COR-L47 (cell line): ENCODE data around the gene FEZ2.

ENCODE experiments used
- DNase-seq: peaks from one replicate; lab custom pipeline; 2025; lab: John Stamatoyannopoulos, UW

FEZ2 gene

DNA sequence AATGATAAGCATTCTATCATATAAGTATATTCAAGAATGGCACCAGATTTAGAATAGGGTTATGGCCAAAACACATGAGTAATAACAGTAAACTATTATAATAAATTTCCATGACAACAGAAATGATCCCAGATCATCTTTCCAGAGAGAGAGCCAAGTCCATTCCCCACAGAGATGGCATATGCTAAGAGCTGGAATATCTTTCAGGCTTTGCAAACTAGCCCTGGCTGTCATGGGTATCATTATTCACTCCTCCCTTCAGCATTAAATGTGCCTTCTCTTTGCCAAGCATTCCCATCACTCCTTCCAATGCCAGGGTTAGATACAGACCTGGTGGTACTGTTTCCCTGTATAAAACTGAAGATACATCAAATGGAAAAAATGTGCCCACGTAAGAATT, 10.9 kb downstream of the FEZ2 start:
- DNase-seq, result no peak

DNA sequence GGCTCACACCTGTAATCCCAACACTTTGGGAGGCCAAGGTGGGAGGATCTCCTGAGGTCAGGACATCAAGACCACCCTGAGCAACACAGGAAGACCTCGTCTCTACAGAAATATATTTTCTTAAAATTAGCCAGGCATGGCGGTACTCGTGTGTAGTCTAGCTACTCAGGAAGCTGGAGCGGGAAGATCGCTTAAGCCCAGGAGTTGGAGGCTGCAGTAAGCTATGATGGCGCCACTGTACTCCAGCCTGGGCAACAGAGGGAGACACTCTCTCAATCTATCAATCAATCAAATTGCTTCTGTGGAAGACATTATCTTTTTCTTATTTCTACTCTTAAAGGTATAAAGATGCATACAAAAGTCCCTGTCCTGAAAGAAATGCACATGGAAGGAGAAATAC, 11.3 kb downstream of the FEZ2 start:
- DNase-seq, result no peak

DNA sequence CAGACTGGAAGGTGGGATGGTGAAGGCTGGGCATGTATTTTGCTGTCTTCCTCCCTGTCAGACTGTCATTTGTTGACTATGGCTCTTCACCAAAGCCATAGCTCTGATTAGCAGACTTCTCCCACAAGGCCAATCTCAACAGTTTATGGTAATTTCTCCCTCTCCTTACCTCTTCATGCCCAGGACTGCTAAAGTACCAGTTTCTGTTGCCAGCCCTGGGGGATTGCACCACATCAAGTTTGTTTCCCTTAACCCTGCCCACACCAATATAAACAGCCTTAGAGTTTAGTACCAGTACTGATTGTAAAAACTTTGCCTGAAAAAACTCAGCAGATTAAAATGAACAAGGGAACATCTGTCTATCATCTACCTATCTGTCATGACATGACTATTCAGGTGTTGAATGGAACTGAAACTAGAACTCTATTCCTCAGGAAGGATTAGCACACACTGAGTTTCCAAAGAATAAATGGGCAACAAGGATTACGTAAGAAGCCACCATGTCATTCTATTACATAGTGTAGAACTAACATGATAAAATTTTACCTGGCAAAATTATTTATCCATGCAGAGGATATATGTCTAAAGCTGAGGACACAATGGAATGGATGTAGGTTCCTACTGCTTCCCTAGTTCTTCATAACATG, 13.7 kb downstream of the FEZ2 start:
- no peak for DNase-seq

DNA sequence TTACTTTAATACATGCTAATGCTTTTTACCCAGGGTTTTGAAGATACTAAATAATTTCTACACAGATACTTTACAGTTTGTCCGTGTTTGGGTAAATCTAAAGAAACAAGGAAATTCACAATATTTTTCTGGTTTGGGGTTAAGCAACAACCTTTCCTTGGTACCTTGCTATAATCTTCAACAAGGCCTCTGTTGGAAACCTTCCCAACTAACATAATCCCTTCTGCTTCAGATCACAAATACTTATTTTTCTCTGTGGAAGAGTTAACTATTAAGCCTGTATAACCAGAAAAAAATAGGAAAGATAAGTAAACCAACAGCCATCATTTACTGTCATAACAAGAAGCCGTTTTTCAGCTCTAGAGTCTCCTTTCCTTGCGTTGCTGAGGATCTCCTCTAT, 15.0 kb downstream of the FEZ2 start:
- DNase-seq, result no peak

DNA sequence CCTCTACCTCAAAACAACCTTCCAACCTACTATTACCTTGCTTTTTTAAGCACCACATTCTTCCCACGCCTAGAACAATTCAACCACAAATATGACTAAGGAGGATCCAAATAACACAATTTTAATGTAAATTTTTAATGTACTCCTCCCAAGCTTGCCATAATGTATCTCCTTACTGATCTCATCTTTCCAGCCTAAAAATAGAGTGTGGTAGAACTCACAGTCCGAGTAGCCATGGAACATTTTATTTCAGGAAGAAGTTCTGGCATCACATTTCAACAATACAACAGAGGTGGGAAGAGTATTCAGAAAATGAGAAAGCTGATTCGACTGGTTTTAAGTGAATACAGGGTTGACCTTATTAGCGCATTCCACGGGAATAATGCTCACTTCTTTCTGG, 15.4 kb downstream of the FEZ2 start:
- no peak for DNase-seq

DNA sequence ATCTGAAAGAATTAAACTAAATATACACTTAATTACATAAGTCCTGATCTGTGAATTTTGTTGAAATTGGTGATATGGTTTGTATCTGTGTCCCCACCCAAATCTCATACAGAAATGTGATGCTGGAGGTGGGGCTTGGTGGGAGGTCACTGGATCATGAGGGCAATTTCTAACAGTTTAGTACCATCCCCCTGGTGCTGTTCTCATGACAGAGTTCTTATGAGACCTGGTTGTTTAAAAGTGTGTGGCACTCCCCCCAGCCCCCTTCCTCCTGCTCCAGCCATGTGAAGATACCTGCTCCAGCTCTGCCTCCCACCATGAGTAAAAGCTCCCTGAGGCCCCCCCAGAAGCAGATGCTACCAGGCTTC, 18.7 kb downstream of the FEZ2 start:
- no peak for DNase-seq

DNA sequence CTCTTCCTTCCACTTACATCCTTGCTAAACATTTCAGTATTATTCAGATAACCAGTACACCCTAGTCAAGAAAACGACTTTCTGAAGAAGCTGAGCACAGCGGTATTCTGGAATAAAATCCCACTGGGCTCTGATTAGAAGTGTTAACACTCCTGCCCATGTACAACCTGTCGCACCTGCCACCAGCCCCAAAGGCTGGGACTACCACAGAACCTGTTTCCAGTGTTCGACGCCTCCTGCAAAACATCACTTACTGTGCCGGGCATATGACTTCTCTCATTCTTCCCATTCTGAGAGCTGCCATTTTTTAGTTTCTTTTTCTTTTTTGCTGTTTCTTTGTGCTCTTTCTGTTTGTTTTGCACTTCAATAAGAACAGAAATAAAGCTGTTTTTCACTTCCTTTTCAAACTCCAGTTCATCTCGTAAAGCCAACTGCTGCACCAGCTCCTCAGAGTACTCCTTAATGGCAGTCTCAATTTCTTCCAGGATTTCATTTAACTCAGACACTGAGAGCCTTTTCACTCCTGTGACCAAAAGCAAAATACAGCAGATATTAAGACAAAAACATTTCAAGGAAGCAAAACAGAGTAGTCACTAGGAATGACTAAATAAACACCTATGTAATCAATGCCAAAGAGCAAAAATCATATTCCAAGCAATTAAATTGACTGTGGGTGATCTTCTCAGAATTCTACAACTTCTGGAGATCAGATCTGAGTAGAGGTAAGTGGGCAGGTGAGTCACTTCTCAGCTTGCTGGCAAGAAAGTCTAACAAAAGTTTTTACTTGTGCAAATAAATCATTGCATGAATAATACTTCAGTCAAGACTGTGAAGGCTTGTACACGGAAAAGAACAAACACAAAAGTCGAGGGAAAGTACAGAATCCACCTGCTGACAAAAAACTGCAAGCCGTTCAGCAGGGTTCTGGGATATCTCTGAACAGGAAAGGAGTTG, 19.3 kb downstream of the FEZ2 start:
- no peak for DNase-seq

DNA sequence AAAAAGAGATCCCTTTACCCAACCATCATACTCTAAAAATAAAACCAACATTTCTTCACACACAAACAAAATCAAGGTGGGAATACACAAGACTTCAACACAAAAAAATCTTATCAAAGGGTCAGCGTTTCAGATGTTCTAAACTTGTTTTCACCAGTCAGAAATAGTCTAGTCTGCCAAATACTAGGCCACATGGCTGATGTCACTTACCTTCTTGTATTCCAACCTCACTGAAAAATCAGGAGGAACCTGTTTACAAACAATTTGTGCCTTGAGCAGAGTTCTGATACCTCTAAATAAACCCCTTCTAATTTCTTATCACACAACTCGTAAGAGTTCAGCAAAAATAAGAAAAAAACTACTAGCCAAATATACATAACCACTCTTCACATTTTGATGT, 20.1 kb downstream of the FEZ2 start:
- no peak for DNase-seq

DNA sequence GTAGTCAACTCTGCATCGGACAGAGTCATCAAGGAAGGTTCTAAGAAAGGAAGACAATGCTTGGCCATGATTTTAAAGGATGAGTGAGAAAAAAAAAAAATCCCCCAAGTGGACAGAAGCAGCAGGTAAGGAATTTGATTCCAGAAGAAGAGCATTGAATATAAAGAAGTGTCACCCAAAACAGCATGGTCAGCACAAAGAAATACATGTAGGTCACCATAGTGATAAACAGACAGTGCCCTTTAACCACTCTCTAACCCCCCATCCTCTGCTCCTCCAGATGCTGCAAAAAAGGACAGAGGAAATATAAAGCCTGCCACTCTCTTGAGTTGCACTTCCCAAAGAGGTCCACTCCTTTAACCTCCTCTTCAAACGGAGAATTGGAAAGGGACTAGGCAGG, 23.4 kb downstream of the FEZ2 start:
- DNase-seq, result no peak

DNA sequence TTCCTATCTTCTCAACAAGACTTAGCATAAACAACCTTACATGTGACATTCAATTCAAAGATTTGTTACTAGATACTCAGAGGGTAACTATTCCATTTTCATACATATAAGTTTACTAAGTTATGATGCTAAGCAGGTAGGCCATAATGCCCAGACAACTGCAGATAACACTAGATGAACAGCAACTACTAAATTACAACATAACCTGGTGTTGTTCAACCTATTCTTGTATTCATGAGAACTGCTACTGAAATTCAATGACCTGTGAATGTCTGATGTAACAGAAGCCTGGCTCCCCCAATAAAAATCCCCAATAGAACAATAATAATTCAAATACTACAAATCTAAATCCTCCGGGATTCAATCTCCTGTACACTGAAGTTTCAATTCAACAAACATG, 24.8 kb downstream of the FEZ2 start:
- DNase-seq, result no peak

DNA sequence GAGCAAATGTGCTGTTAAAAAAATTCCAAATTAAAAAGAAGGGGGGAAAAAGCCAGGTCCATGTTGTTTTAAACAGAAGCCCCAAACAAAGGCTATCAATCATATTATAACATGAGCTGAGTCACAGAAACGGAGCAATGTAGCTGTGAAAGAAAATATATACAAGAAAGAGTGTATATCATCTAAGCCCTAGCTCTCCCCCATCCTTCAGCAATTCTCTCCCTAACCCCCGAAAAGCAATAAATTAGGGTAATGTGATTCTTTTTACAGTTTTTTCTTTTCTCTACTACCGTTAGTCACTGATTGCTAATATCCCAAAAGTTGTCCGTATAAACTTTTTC, 25.3 kb downstream of the FEZ2 start:
- no peak for DNase-seq

DNA sequence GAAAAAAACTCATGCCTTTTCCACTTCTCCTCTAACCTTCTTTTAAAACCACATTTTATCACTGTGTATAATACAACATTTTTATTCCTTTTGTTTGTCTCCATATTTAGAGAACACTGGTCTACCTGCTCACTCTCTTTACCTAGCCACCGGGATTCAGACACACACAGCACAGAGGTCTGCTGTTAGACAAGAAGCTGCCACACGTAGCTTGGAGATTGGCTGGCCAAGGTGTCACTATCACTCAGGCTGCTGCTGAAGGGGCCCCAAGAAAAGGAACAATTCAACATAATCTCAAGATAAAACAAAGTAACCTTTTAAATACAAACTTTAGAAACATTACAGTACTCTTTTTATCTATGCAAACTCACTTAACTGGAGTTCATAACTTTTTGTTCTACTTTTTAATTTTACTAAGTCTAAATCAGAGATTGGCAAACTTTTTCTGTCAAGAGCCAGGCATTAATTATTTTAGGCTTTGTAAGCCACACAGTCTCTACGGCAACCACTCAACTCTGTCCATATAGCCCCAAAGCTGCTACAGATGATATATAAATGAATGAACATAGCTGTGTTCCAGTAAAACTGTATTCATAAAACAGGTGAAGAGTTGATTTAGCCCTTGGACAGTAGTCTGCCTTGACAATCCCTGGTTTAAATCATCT, 25.8 kb downstream of the FEZ2 start:
- DNase-seq, result no peak

DNA sequence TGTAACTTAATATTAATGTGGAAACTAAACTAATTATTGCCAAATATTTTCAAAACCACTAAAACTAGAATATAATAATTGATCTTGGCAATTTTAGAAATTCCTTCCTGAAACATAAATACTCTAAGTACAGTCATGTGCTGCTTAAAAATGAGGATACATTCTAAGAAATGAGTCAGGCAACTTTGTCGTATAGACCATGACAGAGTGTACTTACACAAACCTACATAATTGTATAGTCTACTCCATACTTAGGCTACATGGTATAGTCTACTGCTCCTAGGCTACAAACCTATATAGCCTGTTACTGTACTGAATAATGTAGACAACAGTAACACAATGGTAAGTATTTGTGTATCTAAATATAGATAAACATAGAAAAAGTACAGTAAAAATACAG, 27.6 kb downstream of the FEZ2 start:
- DNase-seq, result no peak

DNA sequence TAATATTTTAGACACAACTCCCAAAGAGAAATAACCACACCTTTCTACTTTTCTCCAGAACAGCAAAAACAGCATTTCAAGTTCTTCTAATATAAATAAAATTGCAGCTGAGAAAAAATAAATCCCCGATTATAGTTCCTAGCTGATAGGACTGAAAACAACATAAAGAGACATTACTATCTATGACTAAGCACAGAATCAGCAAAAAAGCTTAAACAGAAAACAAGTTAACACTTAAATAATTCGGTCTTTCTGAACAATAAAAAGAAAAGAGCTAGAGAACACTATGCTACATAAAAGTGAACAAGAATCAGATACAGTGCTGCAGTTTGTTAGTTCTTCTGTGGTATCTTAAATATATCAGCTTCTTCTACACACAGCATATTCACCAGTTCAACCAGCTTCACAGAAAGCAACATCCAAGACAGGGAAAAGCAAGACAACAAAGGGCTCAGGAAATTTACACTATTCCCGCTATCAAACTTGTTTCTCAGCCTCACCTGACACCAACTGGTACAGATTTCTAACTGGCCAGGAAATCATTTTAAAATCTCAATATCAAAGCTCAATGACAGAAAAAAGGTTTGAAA, 28.6 kb downstream of the FEZ2 start:
- no peak for DNase-seq

DNA sequence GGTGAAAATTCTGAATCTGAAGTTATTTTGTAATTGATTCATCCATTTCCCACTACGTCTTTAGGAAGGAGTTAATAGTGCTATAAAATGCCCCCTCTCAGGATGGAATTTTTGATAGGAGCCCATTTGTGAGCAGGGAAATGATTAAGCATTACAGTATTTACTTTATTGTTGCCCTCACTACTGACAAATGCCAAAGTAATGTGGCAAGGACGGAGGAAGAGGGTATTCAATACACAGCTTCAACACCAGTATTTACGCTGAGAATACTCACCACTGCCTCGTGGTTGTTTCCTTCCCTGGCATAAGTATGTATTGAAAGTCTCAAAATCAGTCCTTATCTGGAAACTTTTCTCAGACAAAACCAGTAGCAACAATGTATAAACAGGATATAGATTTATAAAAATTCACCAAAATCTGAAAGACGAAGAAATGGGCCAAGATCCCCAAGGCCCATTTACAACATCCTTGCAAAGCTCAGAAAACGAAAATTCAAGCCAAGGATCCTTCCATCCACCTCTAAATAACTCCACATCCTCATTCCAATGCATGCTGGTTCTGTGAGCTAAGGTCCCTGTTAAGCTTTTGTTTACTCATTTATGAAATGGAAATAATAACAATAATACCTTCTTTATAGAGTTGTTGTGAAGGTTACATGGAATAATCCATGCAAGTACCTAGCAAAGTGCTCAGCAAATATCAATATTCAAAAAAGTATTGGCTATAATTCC, 29.3 kb downstream of the FEZ2 start:
- no peak for DNase-seq

DNA sequence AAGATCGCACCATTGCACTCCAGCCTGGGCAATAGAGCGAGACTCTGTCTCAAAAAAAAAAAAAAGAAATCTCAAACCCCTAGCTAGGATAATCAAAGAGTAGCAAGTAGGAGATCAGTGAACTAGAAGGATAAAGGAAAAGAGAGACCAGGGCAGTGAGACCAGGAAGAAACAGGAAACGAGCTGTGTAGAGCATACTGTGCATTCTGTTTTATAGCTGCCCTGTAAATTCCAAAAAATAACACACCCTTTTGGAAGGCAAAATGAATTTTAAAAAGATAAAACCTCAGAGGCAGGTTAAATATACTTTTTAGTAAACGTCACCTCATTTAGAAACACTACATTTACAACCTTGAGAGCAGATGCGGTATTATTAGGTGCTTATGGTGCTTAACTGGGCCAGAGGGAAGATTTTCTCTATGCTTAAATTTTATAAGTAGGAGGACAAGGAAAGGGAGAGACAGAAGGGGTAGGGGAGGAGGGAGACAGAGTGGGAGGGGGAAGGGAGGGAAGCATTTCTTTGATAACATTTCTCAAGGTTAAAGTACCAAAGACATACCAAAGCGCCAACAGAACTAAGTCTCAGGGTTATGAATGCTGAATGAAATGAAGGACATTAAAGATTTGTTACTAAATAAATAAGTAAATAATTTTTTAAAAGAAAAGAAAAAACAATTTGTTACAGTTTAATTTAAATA, 30.1 kb downstream of the FEZ2 start:
- DNase-seq, result no peak

DNA sequence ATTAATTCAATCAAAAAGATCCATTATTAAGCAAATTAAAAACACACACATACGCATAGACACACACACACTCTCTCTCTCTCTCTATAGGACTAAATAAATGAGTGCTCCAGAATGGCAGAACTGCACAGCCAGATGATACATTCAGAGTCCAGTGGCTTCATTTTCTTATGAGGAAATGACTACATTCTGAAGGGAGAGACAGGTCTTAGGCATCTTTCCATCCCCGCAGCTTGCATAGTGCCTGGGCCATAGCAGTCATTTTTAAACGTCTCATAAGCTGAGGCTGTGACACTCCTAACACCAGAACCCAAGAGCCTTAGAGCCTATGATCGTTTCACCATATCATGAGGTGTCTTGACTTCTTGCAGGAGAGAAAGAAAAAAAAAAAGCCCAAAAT, 31.1 kb downstream of the FEZ2 start:
- DNase-seq, result no peak

DNA sequence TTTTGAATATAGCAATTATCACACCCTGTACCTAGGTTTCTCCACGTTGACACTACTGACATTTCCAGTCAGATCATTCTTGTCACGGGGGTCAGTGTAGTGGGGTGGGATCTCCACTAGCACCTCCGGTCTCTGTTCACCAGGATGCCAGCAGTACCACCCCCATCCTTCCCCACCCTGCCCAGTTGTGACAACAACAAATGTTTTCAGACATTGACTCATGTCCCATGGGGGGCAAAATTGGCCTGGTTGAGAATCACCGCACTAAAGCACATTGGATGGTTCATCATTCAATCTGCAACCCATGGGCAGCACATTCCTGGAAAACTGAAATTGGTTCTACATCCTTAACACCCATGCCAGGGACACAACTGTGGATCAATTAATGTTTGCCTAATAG, 32.3 kb downstream of the FEZ2 start:
- no peak for DNase-seq

DNA sequence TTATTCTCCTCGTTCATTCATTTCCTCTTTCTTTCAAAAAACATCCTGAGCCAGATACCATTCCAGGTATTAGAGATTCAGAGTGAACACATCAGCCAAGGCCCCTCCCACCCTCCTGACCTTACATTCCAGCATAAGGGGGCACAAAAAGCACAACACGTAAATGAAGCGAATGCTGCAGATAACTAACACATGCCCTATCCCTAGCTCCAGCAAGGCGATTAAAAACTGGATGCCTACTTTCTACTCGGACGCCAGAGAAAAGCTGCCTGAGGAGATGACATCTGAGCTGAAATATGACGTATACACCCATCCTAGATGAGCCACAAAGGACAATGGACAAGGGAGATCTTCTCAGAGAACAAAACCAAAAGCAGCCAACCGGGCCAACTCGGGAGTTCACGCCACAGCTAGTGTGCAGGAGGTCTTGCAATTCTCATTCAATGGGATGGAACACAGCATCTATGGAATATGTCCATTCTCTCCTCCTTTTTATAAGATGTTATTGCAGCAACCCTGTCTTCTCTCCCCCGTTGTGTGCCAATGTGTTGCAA, 33.5 kb downstream of the FEZ2 start:
- no peak for DNase-seq

DNA sequence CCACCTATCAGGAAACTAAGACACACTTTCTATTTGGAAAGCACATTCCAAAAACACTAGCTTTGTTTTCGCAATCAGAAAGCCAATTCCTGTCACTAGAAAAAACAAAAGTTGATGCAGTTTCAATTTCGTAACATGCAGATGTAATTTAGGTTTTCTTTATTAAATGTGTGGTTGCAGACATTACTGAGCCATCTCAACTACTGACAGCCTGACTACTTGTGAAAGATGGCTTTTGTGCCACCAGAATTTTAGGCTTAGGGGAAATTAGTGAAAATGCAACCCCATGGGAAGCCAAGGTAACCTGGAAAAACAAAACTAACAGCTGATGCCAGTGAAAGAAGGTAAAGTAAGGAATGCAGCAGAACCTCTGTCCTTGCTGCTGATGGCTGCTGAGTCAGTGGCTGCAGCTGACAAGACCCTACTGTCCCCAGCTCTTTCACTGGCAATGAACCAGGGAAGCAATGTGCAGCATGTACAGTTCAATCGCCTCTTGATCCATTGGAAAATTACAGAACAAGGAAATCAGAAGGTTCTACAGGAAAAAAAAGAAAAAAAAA, 34.9 kb downstream of the FEZ2 start:
- DNase-seq, result no peak

DNA sequence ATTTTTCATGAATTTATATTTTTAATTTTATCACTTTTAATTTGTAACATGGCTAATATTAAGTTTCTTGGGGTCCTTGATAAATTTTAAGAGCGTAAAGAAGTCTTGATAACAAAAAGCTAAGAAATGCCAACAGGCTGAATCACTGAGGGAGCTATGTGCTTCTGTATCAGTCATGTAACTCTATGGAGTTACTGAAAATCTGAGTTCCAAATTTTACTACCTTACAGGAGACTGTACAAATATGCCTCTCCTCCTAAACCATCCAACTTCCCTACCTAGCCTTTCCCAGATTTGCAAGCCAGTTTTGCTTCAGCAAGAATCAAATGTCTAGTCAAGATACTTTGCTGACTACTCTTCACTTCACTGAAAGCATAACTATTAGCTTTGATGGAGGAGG, 35.7 kb downstream of the FEZ2 start:
- no peak for DNase-seq
